ENCODE measurements around the gene ZNF862. TPM values are rescaled to one million over a fixed set of nuclear protein-coding genes. Genes with fewer than 3 reads are reported as not detected.

The ZNF862 gene
- polyA plus RNA-seq, 1 experiment, result 11.5 TPM

DNA sequence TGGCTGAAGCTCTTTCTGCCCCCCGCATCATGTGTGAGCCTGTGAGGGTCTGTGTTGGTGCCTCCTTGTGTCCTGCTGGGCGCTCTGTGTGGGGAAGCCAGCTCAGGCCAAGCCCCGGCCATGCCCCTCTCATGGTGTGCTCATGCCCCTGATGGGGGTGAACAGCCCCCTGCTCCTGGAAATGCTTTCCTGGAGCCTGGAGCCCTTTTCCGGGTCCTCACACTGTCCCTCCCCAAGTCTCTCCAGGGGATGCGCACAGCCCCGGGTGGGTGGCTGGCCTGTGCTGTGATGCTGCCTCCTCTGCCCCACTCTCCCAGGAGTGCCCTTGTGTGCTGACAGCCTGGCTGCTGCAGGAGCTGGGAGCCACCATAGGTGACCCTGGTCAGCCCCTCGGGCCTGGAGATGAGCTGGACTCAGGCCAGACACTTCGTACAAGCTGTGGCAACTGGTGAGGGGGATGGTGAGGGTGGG lies 20.8 kb upstream of the ZNF862 start:
- Histone ChIP-seq H3K27me3 (ENCODE audit: control insufficient read depth, insufficient read depth, low read length) (peaks cover 4% of the 10 kb centered on the region), H3K9me3 (ENCODE audit: control insufficient read depth, insufficient read depth, low read length) (no peaks in the 10 kb centered on the region; the same call in 1 of the 2 replicates), H3K4me3 (ENCODE audit: low read depth, low read length) (no peak overlapping the region), H3K27ac (ENCODE audit: low read depth, low read length) (no peak overlapping the region)
- POLR2A ChIA-PET, result no interaction called here
- TF ChIP-seq, protein P1, sequence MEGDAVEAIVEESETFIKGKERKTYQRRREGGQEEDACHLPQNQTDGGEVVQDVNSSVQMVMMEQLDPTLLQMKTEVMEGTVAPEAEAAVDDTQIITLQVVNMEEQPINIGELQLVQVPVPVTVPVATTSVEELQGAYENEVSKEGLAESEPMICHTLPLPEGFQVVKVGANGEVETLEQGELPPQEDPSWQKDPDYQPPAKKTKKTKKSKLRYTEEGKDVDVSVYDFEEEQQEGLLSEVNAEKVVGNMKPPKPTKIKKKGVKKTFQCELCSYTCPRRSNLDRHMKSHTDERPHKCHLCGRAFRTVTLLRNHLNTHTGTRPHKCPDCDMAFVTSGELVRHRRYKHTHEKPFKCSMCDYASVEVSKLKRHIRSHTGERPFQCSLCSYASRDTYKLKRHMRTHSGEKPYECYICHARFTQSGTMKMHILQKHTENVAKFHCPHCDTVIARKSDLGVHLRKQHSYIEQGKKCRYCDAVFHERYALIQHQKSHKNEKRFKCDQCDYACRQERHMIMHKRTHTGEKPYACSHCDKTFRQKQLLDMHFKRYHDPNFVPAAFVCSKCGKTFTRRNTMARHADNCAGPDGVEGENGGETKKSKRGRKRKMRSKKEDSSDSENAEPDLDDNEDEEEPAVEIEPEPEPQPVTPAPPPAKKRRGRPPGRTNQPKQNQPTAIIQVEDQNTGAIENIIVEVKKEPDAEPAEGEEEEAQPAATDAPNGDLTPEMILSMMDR (IDR thresholded peaks at IDR 0.05; ENCODE audit: low read depth, low read length), result no peak
- CTCF ChIA-PET, result no interaction called here
- no peak for DNase-seq (ENCODE audit: low read depth, low spot score)

DNA sequence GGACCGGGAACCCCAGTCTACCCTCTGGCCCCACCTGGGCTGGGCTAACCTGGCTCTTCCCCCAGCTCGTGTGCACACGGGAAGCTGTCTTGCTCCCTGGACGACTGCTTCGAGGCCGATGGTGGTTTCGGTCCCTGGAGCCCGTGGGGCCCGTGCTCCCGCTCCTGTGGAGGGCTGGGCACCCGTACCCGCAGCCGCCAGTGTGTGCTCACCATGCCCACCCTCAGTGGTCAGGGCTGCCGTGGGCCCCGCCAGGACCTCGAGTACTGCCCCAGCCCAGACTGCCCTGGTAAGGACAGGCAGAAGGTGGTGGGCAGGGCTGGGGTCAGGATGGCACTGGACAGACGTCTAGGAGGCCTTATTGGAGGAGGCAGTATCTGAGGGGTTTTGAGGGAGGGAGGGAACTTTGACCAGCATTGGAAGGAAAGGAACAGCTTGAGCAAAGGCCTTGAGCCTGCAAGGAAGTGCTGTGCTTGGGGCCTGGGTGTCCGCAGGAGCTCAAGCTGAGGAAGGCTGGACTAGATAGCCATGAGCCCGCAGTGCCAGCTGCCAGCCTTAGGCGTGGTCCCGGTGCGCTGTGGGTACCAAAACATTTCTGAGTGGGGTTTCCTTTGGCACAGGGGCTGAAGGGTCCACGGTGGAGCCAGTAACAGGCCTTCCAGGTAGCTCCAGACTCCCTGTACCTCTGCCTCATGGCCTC lies 20.2 kb upstream of the ZNF862 start:
- H3K9me3 ChIP-seq (ENCODE audit: control insufficient read depth, insufficient read depth, low read length), result no peaks in the 10 kb centered on the region; the same call in 1 of the 2 replicates
- H3K4me3 ChIP-seq (ENCODE audit: low read depth, low read length), result no peak overlapping the region
- no peak overlapping the region for H3K27ac ChIP-seq (ENCODE audit: low read depth, low read length)
- DNase-seq (ENCODE audit: low read depth, low spot score), result no peak
- peaks cover 4% of the 10 kb centered on the region for H3K27me3 ChIP-seq (ENCODE audit: control insufficient read depth, insufficient read depth, low read length)
- CTCF ChIA-PET, result no interaction called here
- POLR2A ChIA-PET, result no interaction called here
- TF ChIP-seq, protein P1 (IDR thresholded peaks at IDR 0.05; ENCODE audit: low read depth, low read length), result no peak

GRCh38 chr7:149818536-149818840 lies 19.7 kb upstream of the ZNF862 start:
- Histone ChIP-seq H3K9me3 (ENCODE audit: control insufficient read depth, insufficient read depth, low read length) (no peaks in the 10 kb centered on the region; the same call in 1 of the 2 replicates), H3K27me3 (ENCODE audit: control insufficient read depth, insufficient read depth, low read length) (peaks cover 4% of the 10 kb centered on the region), H3K4me3 (ENCODE audit: low read depth, low read length) (no peak overlapping the region), H3K27ac (ENCODE audit: low read depth, low read length) (no peak overlapping the region)
- TF ChIP-seq, protein P1 (IDR thresholded peaks at IDR 0.05; ENCODE audit: low read depth, low read length), result no peak
- no peak for DNase-seq (ENCODE audit: low read depth, low spot score)
- ChIA-PET POLR2A (interaction anchor here (0.6 kb wide), 1 partner anchor 12 kb away, joined by 3 read pairs; no protein-coding TSS in a partner anchor), CTCF (no interaction called here)

DNA sequence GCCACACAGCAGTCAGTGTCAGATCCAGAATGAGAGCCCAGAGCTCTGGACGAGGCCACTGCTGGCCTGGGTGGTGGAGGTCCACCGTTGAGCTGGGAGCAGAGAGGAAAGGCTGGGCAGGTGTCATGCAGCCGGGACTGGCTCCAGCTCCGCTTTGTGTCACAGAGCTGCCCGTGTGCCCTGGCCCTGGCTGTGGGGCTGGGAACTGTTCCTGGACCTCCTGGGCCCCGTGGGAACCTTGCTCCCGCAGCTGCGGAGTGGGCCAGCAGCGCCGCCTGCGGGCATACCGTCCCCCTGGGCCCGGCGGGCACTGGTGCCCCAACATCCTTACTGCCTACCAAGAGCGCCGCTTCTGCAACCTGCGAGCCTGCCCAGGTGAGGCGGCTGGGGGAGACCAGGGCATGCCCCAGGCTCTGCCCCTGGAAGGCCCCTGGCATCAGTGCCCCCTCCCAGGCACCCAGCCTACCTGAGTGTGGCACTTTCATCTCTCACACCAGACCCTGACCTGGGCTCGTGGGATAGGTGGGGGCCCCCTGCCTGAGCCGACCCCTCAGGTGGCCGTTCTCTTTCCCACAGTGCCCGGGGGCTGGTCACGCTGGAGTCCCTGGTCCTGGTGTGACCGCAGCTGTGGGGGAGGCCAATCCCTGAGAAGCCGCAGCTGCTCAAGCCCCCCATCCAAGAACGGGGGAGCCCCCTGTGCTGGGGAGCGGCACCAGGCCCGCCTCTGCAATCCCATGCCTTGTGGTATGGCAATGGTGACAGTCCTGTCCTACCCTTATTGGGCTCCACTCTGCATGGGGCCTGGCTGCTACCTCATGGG lies 18.8 kb upstream of the ZNF862 start:
- Histone ChIP-seq H3K9me3 (ENCODE audit: control insufficient read depth, insufficient read depth, low read length) (no peaks in the 10 kb centered on the region; the same call in 1 of the 2 replicates), H3K27ac (ENCODE audit: low read depth, low read length) (no peak overlapping the region), H3K4me3 (ENCODE audit: low read depth, low read length) (no peak overlapping the region), H3K27me3 (ENCODE audit: control insufficient read depth, insufficient read depth, low read length) (peaks cover 4% of the 10 kb centered on the region)
- POLR2A ChIA-PET, result interaction anchor here (0.6 kb wide), 1 partner anchor 13 kb away, joined by 3 read pairs; no protein-coding TSS in a partner anchor
- no peak for DNase-seq (ENCODE audit: low read depth, low spot score)
- CTCF ChIA-PET, result no interaction called here
- TF ChIP-seq, protein P1 (IDR thresholded peaks at IDR 0.05; ENCODE audit: low read depth, low read length), result no peak

- H3K27ac ChIP-seq (ENCODE audit: low read depth, low read length), result no peak overlapping the region
- peaks cover 2% of the 10 kb centered on the region for H3K27me3 ChIP-seq (ENCODE audit: control insufficient read depth, insufficient read depth, low read length)
- no peaks in the 10 kb centered on the region; the same call in 1 of the 2 replicates for H3K9me3 ChIP-seq (ENCODE audit: control insufficient read depth, insufficient read depth, low read length)
- DNase-seq (ENCODE audit: low read depth, low spot score), result no peak
- no peak overlapping the region for H3K4me3 ChIP-seq (ENCODE audit: low read depth, low read length)
- ChIA-PET POLR2A (no interaction called here), CTCF (no interaction called here)
- TF ChIP-seq, protein P1 (IDR thresholded peaks at IDR 0.05; ENCODE audit: low read depth, low read length), result no peak
Observed at GRCh38 chr7:149819961-149820340, 18.2 kb upstream of the ZNF862 start.
